ENCODE measurements around the gene DTD1. TPM values are rescaled to one million over a fixed set of nuclear protein-coding genes. Genes with fewer than 3 reads are reported as not detected.

DTD1 gene
- polyA plus RNA-seq, 1 of the 3 experiments (the other 2 are of a cell fraction) = 81.1 TPM

GRCh38 chr20:18637224-18637623, 49.4 kb downstream of the DTD1 start:
- no peak overlapping the region for H3K4me2 ChIP-seq
- no peak overlapping the region for H3K27ac ChIP-seq (ENCODE audit: low read depth in 2 of 2, low read length in 1 of 2)
- TF ChIP-seq TCF12 (IDR thresholded peaks at IDR 0.05) (no peak), MEF2A (IDR thresholded peaks at IDR 0.05; ENCODE audit: borderline replicate concordance, low read depth) (no peak), YY1 (IDR thresholded peaks at IDR 0.05; ENCODE audit: low read depth) (no peak), FOXJ3 (CRISPR knock-in tag; IDR thresholded peaks at IDR 0.05) (no peak), RAD21 (IDR thresholded peaks at IDR 0.05; ENCODE audit: low read length) (no peak), FOXM1 (IDR thresholded peaks at IDR 0.05; ENCODE audit: low read depth) (no peak), RCOR1 (IDR thresholded peaks at IDR 0.05; ENCODE audit: low read length) (no peak), RFX5 (IDR thresholded peaks at IDR 0.05; ENCODE audit: low read length) (no peak), PBX3 (IDR thresholded peaks at IDR 0.05) (no peak), SMC3 (IDR thresholded peaks at IDR 0.05; ENCODE audit: low read depth, low read length) (no peak)
- H3K9me2 ChIP-seq = no peaks in the 10 kb centered on the region
- no peak overlapping the region for H3K4me3 ChIP-seq (ENCODE audit: low read depth in 2 of 2, low read length in 1 of 2)
- H3K36me3 ChIP-seq (replicated peaks in 1 of 2; ENCODE audit: control insufficient read depth in 1 of 2, insufficient read depth in 2 of 2, low read length in 1 of 2) = peaks cover 0 to 7% of the 10 kb centered on the region in 2 experiments
- no peaks in the 10 kb centered on the region for H3K27me3 ChIP-seq (ENCODE audit: insufficient read depth)
- H3K9ac ChIP-seq = no peak overlapping the region
- no peaks in the 10 kb centered on the region for H4K20me1 ChIP-seq (ENCODE audit: insufficient read depth)
- WGBS (ENCODE audit: low lambda C conversion rate) = 83% methylated on average over 5 of the region's 5 CpGs
- peaks cover 12 to 13% of the 10 kb centered on the region in 2 experiments; a peak in 3 of 4 replicates for H3K4me1 ChIP-seq (ENCODE audit: control insufficient read depth in 1 of 2, insufficient read depth in 2 of 2, low read depth in 1 of 2, low read length in 1 of 2)
- H3F3A ChIP-seq (replicated peaks; ENCODE audit: insufficient read depth) = no peaks in the 10 kb centered on the region
- CTCF ChIA-PET = interaction anchor here (1.1 kb wide), 1 partner anchor 15 kb away, joined by 4 read pairs; no protein-coding TSS in a partner anchor
- POLR2A ChIA-PET = no interaction called here
- no peak for DNase-seq
- H3K9me3 ChIP-seq = no peaks in the 10 kb centered on the region
- no peaks in the 10 kb centered on the region for H3K79me2 ChIP-seq (ENCODE audit: insufficient read depth)
- no peak overlapping the region for H2AFZ ChIP-seq (ENCODE audit: low read depth)

- Histone ChIP-seq H3K36me3 (replicated peaks in 1 of 2; ENCODE audit: control insufficient read depth in 1 of 2, insufficient read depth in 2 of 2, low read length in 1 of 2) (peaks cover 0 to 7% of the 10 kb centered on the region in 2 experiments), H3K9me3 (no peaks in the 10 kb centered on the region), H3F3A (replicated peaks; ENCODE audit: insufficient read depth) (no peaks in the 10 kb centered on the region), H4K20me1 (ENCODE audit: insufficient read depth) (no peaks in the 10 kb centered on the region), H2AFZ (ENCODE audit: low read depth) (no peak overlapping the region), H3K9me2 (no peaks in the 10 kb centered on the region), H3K4me1 (ENCODE audit: control insufficient read depth in 1 of 2, insufficient read depth in 2 of 2, low read depth in 1 of 2, low read length in 1 of 2) (peaks cover 12 to 13% of the 10 kb centered on the region in 2 experiments; a peak in 3 of 4 replicates), H3K79me2 (ENCODE audit: insufficient read depth) (no peaks in the 10 kb centered on the region), H3K9ac (no peak overlapping the region), H3K27me3 (ENCODE audit: insufficient read depth) (no peaks in the 10 kb centered on the region), H3K27ac (ENCODE audit: low read depth in 2 of 2, low read length in 1 of 2) (no peak overlapping the region), H3K4me3 (ENCODE audit: low read depth in 2 of 2, low read length in 1 of 2) (no peak overlapping the region), H3K4me2 (no peak overlapping the region)
- DNase-seq = no peak
- no peak for TF ChIP-seq USF1 (IDR thresholded peaks at IDR 0.05; ENCODE audit: borderline replicate concordance, low read depth)
- no peak for TF ChIP-seq CTCF (IDR thresholded peaks at IDR 0.05)
- no peak for TF ChIP-seq EZH2phosphoT487 (IDR thresholded peaks at IDR 0.05; ENCODE audit: borderline replicate concordance, low read depth)
- TF ChIP-seq FOXJ3 (CRISPR knock-in tag; IDR thresholded peaks at IDR 0.05) = no peak
- TF ChIP-seq USF2 (IDR thresholded peaks at IDR 0.05; ENCODE audit: borderline replicate concordance, low read depth, low read length) = no peak
- TF ChIP-seq IRF3 (IDR thresholded peaks at IDR 0.05; ENCODE audit: low read depth, low read length) = no peak
- TF ChIP-seq ZBTB33 (IDR thresholded peaks at IDR 0.05; ENCODE audit: borderline replicate concordance, low read depth) = no peak
- no peak for TF ChIP-seq RXRA (IDR thresholded peaks at IDR 0.05; ENCODE audit: borderline replicate concordance, low read depth)
- no peak for TF ChIP-seq CHD2 (IDR thresholded peaks at IDR 0.05; ENCODE audit: low read length, partially characterized antibody)
- TF ChIP-seq TAF1 (IDR thresholded peaks at IDR 0.05; ENCODE audit: borderline replicate concordance, low read depth, low read length) = no peak
- no peak for TF ChIP-seq POLR2AphosphoS5 (IDR thresholded peaks at IDR 0.05; ENCODE audit: low read depth, low read length)
- no peak for TF ChIP-seq FOSL2 (IDR thresholded peaks at IDR 0.05; ENCODE audit: borderline replicate concordance, low read depth)
- ChIA-PET POLR2A (no interaction called here), CTCF (interaction anchor here (0.6 kb wide), 1 partner anchor 18 kb away, joined by 3 read pairs; no protein-coding TSS in a partner anchor)
- 92% methylated on average over 2 of the region's 2 CpGs for WGBS (ENCODE audit: low lambda C conversion rate)
Observed at GRCh38 chr20:18638768-18639167, 50.9 kb downstream of the DTD1 start.
